HepG2 (cell line): Measurements from ENCODE around the gene SUSD6. TPM values are rescaled to one million over a fixed set of nuclear protein-coding genes. Genes with fewer than 3 reads are reported as not detected.

Experiments used
- ATAC-seq: fragments of 200-7000 bp; cut with Tn5 transposase; 3 replicates; pipeline ENCODE4 v1.9.1; 2020; ENCODE audit warnings: mild to moderate bottlenecking, moderate library complexity
- BruUV-seq: library from RNA; stranded (reverse); fragments of 400-500 nt; replicated peaks from 2 replicates; lab custom pipeline; 2021; lab: Mats Ljungman, UMichigan
- CTCF ChIA-PET: fragments of 300-600 bp; formaldehyde crosslinking; extraction: SDS; loops from one replicate; lab custom pipeline; 2021; ENCODE audit warnings: low total read pairs, inconsistent platforms, low intra/inter-chr PET ratio; lab: Yijun Ruan, JAX
- POLR2A ChIA-PET: fragments of 350-600 bp; sonication (Branson Sonifier 250); formaldehyde crosslinking; loops from one replicate; lab custom pipeline; 2020; ENCODE audit warnings: antibody characterized with exemption, inconsistent platforms; lab: Yijun Ruan, JAX
- DNase-seq: peaks from one replicate; pipeline ENCODE4 v3.0.0-alpha.2; 2015; ENCODE audit warnings: low spot score
- FAIRE-seq: peaks from 3 replicates; lab custom pipeline; 2011; peaks lifted over from hg19 to GRCh38; lab: Jason Lieb, UNC
- H2AFZ ChIP-seq: one replicate; pipeline ENCODE4 v1.6.1; 2011; ENCODE audit warnings: low read length, inconsistent platforms
- H3K27ac ChIP-seq: fragments of 300-600 bp; 3 replicates; pipeline ENCODE4 v1.8.0; 2011; ENCODE audit warnings: mixed run types, mild to moderate bottlenecking, mixed read lengths, low read length, inconsistent platforms; ENCODE audit not compliant: insufficient read depth; ENCODE audit errors: extremely low read length
- H3K27me3 ChIP-seq, 2 experiments: fragments of 200-600 bp in 1 of 2; 2 replicates in 1 of 2; 3 replicates in 1 of 2; pipeline versions ENCODE4 v1.6.0 to v1.8.0; 2011; ENCODE audit warnings: low read length in 2 of 2, mild to moderate bottlenecking in 2 of 2, moderate library complexity in 2 of 2, inconsistent platforms in 1 of 2; ENCODE audit not compliant: insufficient read depth in 2 of 2, control insufficient read depth in 1 of 2
- H3K36me3 ChIP-seq, 2 experiments: fragments of 200-600 bp in 1 of 2; replicated peaks in 1 of 2; 2 replicates in 1 of 2; 3 replicates in 1 of 2; pipeline versions ENCODE4 v1.5.1 to v1.8.0; 2011; ENCODE audit warnings: low read length in 2 of 2, inconsistent platforms in 1 of 2; ENCODE audit not compliant: insufficient read depth in 2 of 2, control insufficient read depth in 1 of 2
- H3K4me1 ChIP-seq: 2 replicates; pipeline ENCODE4 v1.5.1; 2012; ENCODE audit warnings: low read length, inconsistent platforms; ENCODE audit not compliant: insufficient read depth
- H3K4me2 ChIP-seq: 2 replicates; pipeline ENCODE4 v1.6.0; 2011; ENCODE audit warnings: low read depth, low read length, inconsistent platforms
- H3K4me3 ChIP-seq, 3 experiments: fragments of 200-600 bp in 1 of 3; sonication (generic), shearing (Covaris generic) in 1 of 3; replicated peaks in 1 of 3; 2 replicates each; pipeline ENCODE4 v1.5.1; 2011 to 2016; ENCODE audit warnings: low read length in 3 of 3, inconsistent platforms in 2 of 3, low read depth in 2 of 3, mild to moderate bottlenecking in 2 of 3, control low read depth in 1 of 3, mixed read lengths in 1 of 3; ENCODE audit not compliant: insufficient read depth in 1 of 3
- H3K79me2 ChIP-seq: one replicate; pipeline ENCODE4 v1.6.1; 2011; ENCODE audit warnings: low read length, inconsistent platforms; ENCODE audit not compliant: insufficient read depth
- H3K9ac ChIP-seq: 2 replicates; pipeline ENCODE4 v1.6.0; 2011; ENCODE audit warnings: mild to moderate bottlenecking, low read depth, low read length, inconsistent platforms; ENCODE audit not compliant: insufficient read depth
- H3K9me3 ChIP-seq: 2 replicates; pipeline ENCODE4 v1.5.1; 2012; ENCODE audit warnings: mild to moderate bottlenecking, low read length
- H4K20me1 ChIP-seq: 2 replicates; pipeline ENCODE4 v1.6.0; 2011; ENCODE audit warnings: inconsistent platforms, mild to moderate bottlenecking, low read length, moderate library complexity; ENCODE audit not compliant: insufficient read depth
- CREB1 ChIP-seq, 2 experiments: fragments of 450-650 bp in 1 of 2; IDR thresholded peaks; 2 replicates each; pipeline ENCODE4 v1.6.1; 2016 to 2017; ENCODE audit warnings: control low read depth in 1 of 2, mild to moderate bottlenecking in 1 of 2, missing compliant biosample characterization in 1 of 2, missing genetic modification characterization in 1 of 2
- RARA ChIP-seq: IDR thresholded peaks from 2 replicates; pipeline ENCODE4 v1.6.1; 2016; ENCODE audit warnings: missing genetic modification reagents, missing compliant biosample characterization
- SALL1 ChIP-seq: sonication (generic); formaldehyde crosslinking; IDR thresholded peaks from 2 replicates; pipeline ENCODE4 v1.8.0; 2022; ENCODE audit warnings: mild to moderate bottlenecking, missing genetic modification reagents
- SIX4 ChIP-seq: sonication (generic); formaldehyde crosslinking; IDR thresholded peaks from 2 replicates; pipeline ENCODE4 v1.4.0; 2020; ENCODE audit warnings: missing genetic modification reagents
- TCF7 ChIP-seq: sonication (generic); IDR thresholded peaks from 2 replicates; pipeline ENCODE4 v1.6.1; 2016; ENCODE audit warnings: antibody characterized with exemption, low read depth
- YEATS4 ChIP-seq: sonication (generic); formaldehyde crosslinking; IDR thresholded peaks from 2 replicates; pipeline ENCODE4 v1.4.0; 2020; ENCODE audit warnings: missing genetic modification reagents, borderline replicate concordance
- ZNF333 ChIP-seq: sonication (generic); formaldehyde crosslinking; IDR thresholded peaks from 2 replicates; pipeline ENCODE4 v1.4.0; 2020; ENCODE audit warnings: mild to moderate bottlenecking, missing genetic modification reagents, borderline replicate concordance
- ZNF382 ChIP-seq: sonication (generic); formaldehyde crosslinking; IDR thresholded peaks from 2 replicates; pipeline ENCODE4 v1.5.0; 2020; ENCODE audit warnings: missing genetic modification reagents, mild to moderate bottlenecking, borderline replicate concordance
- ZNF687 ChIP-seq: sonication (generic); formaldehyde crosslinking; IDR thresholded peaks from 2 replicates; pipeline ENCODE4 v1.5.1; 2020; ENCODE audit warnings: mild to moderate bottlenecking, missing genetic modification reagents, moderate library complexity
- ZNF75D ChIP-seq: sonication (generic); formaldehyde crosslinking; IDR thresholded peaks from 2 replicates; pipeline ENCODE4 v1.8.1; 2023; ENCODE audit warnings: missing genetic modification reagents, mild to moderate bottlenecking, borderline replicate concordance
- WGBS: methylation state at CpG from one replicate; pipeline ENCODE4 v1.1.6; 2017; ENCODE audit warnings: low lambda C conversion rate; 5-methylcytosine and 5-hydroxymethylcytosine counted together
- in situ Hi-C: cut with HindIII; loops from 2 replicates; pipeline ENCODE4 v1.10.0; 2017; ENCODE audit warnings: low pct_unique_long_range_greater_than_20kb; ENCODE audit not compliant: extremely low pct_ligation_motif_present
- intact Hi-C: fragments of 100-400 bp; cut with micrococcal nuclease; formaldehyde crosslinking; loops from one replicate; pipeline ENCODE4 v1.10.0; 2022; ENCODE audit not compliant: unreplicated experiment
- polyA plus RNA-seq, 8 experiments: library from polyadenylated mRNA; depleted of rRNA in 3 of 8; stranded (reverse) in 7 of 8; unstranded in 1 of 8; fragments of >200 nt; fragmentation: Illumina TruSeq in 4 of 8; extraction: Trizol in 4 of 8; gene quantifications; 2 replicates each; pipeline versions ENCODE4 v1.2.1 to v1.2.3, GENCODE V29; 2011 to 2016; ENCODE audit warnings: low read depth in 4 of 8, missing spikeins in 1 of 8, mixed read lengths in 1 of 8; ENCODE audit not compliant: insufficient read depth in 1 of 8
- total RNA-seq, 5 experiments: library from RNA; depleted of rRNA; stranded (reverse); fragments of >200 nt; fragmentation: Illumina TruSeq; extraction: Trizol; gene quantifications; 2 replicates each; pipeline ENCODE4 v1.2.3, GENCODE V29; 2016; ENCODE audit warnings: low read depth in 1 of 5

SUSD6 gene
- total and polyA plus RNA-seq, 2 of the 13 experiments (the other 11 are each of a cell fraction or from before 2014, with no cell fraction given), result 7.2 to 7.4 TPM

GRCh38 chr14:69685716-69686115 is 74.3 kb downstream of the SUSD6 start (continued):
- TF ChIP-seq SALL1 (peak; percentile 42; the same call in 1 of the 2 replicates), YEATS4 (peak; percentile 36; the same call in 1 of the 2 replicates), SIX4 (CRISPR knock-in tag) (peak; percentile 94), ZNF687 (CRISPR knock-in tag) (peak; percentile 65), CREB1 (IDR thresholded peaks at IDR 0.05) (no peak), CREB1 (CRISPR knock-in tag; IDR thresholded peaks at IDR 0.05) (0 out of 2 replicates have a peak, but pooled peaks have one; percentile 30)
- TF ChIP-seq, all 625 proteins: peak for 31

- no peak for FAIRE-seq
- Histone ChIP-seq H3K4me3 (no peak overlapping the region), H3K36me3 (no peaks in the 10 kb centered on the region), H3K4me2 (peak overlapping the region; percentile 9), H3K9me3 (no peaks in the 10 kb centered on the region), H3K9ac (no peak overlapping the region), H3K4me1 (peaks cover 99% of the 10 kb centered on the region), H3K27ac (peak overlapping the region; percentile 80), H3K27me3 (no peaks in the 10 kb centered on the region), H2AFZ (no peak overlapping the region), H3K79me2 (peaks cover 5% of the 10 kb centered on the region), H4K20me1 (no peaks in the 10 kb centered on the region)
- no peak for DNase-seq
- no TSS peak for BruUV-seq
- intact Hi-C loops, result loop anchor here (2.0 kb wide), 1 partner anchor 85 kb away; no protein-coding TSS in a partner anchor
- ChIA-PET POLR2A (interaction anchor here (1.2 kb wide), 1 partner anchor 39 kb away, joined by 3 read pairs; no protein-coding TSS in a partner anchor), CTCF (no interaction called here)
- in situ Hi-C loops, result no loop called here
- no peak for ATAC-seq
- no peak for TF ChIP-seq ZNF75D
- TF ChIP-seq ZNF382 (CRISPR knock-in tag), result no peak
- TF ChIP-seq RARA (CRISPR knock-in tag), result no peak
- no peak for TF ChIP-seq ZNF333 (CRISPR knock-in tag)
- 0 out of 2 replicates have a peak, but pooled peaks have one; percentile 27 for TF ChIP-seq TCF7
- WGBS, result 94% methylated on average over 4 of the region's 4 CpGs
Observed at GRCh38 chr14:69687606-69688298, 76.4 kb downstream of the SUSD6 start.
